ENCODE data around the gene COPZ1. TPM values are rescaled to one million over a fixed set of nuclear protein-coding genes. Genes with fewer than 3 reads are reported as not detected.

Gene COPZ1
- total RNA-seq, 1 donor from 2014 or later = 114 TPM

DNA sequence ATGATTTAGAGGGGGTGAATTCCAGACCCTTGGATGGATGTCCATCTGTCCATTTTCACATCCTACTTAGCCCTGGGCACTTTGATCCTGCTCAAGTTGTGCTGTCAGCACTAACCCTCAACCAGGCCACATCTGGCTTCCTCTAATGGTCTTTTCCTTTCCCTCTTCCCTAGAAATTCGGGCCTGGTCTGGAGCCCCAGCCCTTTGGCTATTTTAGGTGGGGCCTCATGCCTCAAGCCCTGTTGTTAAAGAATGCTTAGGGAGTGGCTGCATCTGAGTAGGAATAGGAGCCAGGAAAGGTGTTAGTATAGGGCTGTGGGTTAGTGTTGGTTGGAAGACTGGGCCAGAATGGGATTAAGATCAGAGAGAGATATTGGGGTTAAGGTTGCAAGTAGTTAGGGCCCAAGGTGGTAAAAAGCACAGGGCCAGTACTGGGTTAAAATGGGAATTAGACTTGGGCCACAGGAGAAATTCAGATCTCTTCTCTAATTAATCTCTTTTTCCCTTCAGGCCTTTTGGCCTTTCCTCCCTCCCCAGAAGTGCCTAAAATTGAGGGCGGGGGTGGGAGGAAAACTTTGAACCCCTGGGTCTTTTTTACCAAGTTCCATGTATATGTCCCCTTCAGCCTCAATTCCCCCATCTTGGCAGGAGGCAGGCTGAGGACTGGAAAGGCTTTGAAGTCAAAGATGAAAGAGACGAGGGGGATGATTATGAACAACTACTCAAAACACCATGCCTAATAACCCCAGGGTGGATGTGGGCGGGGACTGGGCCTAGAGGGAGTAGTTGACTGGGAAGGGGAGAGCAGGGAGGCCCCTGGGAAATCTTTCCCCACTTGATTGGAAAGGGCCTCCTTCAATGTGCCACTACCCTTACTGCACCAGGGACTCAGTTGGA lies 63.6 kb downstream of the COPZ1 start:
- ATAC-seq = no peak
- DNase-seq = no peak

DNA sequence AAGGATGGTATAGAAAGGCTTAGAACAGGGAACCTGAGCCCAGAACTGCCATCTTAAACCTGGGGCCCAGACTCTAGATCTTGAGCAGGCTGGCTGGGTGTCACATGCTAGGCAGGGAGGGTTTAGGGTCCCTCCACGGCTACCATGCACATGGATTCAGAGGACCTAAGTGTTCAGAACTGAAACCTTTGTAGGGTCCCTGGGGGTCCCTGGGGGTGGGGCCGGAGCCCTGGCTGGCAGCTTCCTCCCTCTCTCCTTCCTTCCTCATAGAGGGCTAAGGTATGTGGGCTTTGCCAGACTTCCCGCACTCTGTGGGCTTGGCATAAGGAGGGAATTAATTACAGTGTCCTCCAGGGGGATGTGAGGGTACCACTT lies 64.2 kb downstream of the COPZ1 start:
- ATAC-seq (no peak), DNase-seq (no peak)
- intact Hi-C loops (cut with micrococcal nuclease) = no loop called here

More for the DNA sequence above, 63.6 kb downstream of the COPZ1 start:
- intact Hi-C loops (cut with micrococcal nuclease) = no loop called here

DNA sequence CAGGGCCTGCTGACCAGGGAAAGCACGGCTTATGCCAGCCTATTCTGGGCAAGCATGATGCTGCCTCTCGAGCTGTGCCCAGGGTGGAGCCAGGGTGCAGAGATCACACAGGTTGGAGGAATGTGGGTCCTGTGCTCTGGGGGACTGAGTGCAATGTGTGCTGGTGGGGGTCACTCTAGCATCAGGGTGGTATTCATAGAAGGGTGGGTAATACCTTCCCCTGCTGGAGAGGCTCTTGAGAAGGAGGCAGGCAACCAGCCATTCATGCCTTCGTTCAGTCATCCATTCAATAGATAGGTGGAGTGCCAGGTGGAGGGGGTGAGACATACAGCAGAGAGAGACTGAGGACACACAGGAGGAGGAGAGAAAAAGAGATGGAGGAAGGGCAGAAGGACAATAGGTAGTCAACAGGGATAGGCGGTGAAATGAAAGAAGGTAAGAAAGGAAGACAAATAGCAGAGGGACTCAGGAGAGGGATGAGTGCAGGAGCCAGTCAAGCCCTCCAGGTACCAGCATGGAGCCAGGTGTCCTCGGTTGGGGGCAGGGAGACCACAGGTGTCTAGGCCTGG lies 64.8 kb downstream of the COPZ1 start:
- DNase-seq (no peak), ATAC-seq (no peak)
- intact Hi-C loops (cut with micrococcal nuclease) = no loop called here

DNA sequence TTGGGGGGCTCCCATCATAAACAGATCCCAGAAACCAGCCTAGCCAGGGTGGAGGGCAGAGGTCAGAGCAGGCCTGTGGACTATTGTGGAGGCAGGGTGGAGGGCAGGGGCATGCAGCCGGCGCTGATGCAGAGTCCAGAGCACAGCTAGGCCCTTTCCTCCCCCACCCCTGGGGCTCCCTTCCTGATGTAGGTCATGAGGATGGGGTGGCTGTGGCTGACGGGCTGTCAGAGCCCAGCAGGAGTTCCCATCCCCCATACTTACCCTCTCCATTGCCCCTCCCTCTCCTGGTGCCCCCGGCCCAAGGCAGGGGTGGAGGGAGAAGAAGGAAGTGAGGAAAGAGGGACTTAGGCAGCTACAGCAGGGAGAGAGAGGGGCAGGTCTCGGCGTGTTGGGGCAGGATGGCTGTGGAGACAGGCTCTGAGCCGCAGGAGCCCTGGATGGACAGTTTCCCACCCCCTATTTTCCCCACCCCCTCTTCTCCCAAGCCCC lies 65.3 kb downstream of the COPZ1 start:
- no peak for DNase-seq
- no peak for ATAC-seq

DNA sequence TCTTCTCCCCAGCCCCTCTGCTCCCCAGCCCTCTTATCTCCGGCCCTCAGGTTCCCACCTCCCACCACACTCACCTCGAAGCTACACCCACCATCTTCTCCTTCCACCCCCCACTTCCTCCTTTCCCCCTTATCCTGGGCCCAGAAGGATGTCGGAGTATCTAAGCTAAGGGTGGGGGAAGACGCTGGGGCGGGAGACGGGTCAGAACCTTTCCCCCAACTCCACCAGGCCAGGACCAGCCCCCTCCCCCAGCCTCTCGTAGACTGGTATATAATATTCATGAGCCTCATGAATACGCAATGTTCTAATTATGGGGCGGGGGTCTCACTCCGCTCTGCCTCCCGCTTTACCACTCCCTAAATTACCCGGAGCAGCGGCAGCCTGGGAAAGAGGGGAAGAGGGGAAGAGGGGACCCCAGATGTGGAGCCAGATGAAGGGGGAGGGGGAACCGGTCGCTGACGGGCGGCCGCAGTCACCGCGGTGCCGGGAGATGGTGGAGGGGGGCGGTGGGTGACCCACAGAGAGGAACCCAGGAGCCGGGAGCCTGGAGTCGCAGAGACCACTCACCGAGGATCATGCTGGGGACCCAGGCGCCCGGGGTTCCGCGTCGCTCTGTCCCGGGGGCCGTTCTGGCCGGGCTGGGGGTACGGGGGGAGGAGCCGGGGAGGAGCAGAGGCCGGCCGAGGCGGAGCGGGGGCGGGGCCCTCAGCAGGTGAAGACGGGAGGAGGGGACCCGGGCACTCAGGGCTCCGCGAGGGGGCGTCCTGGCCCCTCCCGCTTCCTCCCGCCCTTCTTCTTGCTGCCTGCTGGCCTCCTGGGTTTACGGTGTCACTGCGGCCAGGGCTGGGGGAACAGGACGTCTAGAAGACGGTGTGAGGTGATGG lies 66.0 kb downstream of the COPZ1 start:
- peak; percentile 27 for ATAC-seq
- intact Hi-C loops (cut with micrococcal nuclease) = no loop called here
- peak; percentile 57 for DNase-seq

More for the DNA sequence above, 65.3 kb downstream of the COPZ1 start:
- intact Hi-C loops (cut with micrococcal nuclease) = no loop called here

DNA sequence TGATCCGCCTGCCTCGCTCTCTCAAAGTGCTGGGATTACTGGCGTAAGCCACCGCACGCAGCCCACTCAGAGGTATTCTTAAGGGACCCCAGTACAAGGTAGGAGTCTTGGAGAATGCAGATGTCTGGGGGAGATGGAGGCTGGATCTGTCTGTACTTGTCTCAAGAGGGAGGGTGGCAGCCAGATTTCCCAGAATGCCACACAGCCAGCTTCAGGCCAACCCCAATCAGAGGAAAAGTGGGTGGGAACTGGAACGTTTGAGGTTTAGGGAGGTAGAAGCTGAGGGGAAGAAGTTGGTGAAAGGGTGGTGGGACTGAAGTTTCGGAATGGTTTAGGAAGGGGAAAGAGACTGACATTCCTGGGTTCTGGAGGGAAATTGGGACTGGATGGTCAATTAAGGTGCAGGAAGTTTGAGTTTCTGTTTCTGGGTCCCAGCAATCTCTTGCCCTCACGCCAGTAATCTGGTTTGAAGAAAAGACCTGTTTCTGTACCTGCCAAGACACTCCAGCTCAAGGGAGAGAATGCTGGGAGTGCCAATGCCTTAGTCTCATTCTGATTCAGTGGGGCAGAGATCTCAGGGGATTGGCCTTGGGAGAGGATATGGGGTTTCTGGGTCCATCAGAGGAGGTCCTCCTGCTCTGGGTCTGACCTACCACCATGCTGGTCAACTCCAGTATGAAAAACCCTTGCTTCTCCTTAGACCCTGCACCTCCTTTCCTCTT lies 67.7 kb downstream of the COPZ1 start:
- intact Hi-C loops (cut with micrococcal nuclease) = no loop called here
- DNase-seq (no peak), ATAC-seq (no peak)

DNA sequence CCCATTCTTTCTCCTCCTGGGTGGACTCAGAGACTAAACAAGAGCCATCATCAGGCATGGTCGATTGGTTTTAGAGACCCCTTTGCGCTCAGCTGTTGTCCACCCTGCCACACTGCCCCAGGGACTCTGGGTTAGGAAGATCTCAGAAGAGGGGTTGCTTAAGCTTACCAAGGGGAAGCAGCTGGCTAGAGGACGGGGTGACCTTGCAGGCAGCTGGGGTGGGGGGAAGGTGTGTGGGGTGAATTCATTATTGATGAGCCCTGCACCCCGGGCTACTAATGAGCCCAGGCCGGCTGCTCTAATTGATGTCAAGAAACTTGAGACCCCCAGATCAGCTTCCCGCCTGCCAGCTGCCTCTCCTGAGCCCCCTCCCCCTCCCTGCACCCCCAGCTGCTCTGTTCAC lies 68.3 kb downstream of the COPZ1 start:
- no peak for ATAC-seq
- intact Hi-C loops (cut with micrococcal nuclease) = no loop called here
- no peak for DNase-seq

DNA sequence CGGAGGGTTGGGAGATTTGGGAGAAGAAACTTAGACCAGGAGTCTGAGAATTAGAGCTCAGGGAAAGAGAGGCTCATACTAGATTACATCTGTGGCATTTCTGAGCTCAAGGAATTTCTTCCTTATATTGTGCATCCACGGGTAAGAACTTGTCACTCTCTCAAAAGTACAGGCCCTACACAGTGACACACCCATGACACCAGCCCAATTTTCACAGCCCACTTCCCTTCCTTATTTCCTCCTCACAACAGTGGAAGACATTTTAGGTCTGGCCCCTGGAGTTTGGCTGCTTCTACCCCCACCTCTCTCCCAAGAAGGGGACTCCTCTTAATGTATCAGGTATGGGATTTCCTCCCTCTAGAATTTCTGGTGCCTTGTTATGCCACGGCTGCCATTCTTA lies 68.8 kb downstream of the COPZ1 start:
- no peak for DNase-seq
- intact Hi-C loops (cut with micrococcal nuclease) = no loop called here
- peak; percentile 8 for ATAC-seq

DNA sequence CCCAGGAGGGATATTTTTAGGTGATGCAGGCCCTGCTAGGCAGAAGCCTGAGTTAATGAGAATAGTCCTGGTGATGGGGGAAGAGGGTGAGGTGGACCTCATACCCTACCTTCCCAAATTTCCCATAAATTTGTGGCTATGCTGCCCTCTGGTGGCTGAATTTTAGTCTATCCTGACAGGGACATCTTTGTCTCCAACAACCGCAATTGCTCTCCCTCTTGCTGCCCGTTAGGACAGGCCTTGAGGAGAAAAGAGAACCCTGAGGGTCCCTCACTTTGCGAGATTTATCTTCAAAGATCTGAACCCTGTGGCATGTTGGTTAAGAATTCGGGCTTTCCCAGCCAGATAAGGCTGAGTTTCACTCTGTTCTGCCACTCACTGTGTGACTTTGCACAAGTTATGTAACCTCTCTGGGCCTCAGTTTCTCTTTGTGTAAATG lies 69.4 kb downstream of the COPZ1 start:
- ATAC-seq = peak; percentile 36
- DNase-seq = no peak
- intact Hi-C loops (cut with micrococcal nuclease) = no loop called here

DNA sequence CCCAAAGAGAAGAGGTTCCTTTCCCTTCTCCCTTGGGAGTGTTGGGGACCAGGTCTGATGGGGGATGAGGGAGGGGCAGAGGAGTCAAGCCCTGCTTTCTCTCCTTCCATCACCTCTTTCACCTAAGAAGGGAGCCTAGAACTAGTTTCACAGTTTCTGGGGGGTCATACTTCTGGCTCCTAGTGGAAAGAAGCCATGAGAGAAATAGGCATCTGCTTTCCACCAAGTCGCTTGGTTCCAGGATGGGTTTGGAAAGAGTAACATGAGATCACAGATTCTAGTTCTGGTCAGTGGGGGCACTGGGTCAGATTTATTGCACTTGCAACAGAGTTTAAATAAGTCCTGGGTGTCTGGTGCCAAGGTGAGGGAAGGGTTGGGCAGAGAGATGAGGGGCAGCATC lies 70.1 kb downstream of the COPZ1 start:
- no peak for ATAC-seq

DNA sequence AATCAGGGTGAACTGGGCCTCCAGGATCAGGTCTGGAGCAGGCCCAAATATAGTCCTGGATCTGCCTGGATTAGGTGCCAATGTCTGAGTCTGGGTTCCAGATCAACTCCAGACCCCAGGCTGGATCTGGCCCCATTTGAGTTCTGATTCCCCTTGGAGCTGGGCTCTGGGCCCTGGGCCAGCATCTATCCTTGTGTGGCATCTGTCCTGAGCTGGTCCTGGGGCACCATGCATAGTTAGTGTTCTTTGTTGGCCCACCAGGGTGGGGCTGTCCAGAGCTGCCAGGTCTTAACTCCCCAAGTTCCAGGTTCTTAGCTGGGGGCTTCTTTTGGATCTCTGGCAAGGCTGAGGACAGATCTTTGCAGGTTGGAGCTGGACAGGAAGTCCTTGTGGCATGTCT lies 70.6 kb downstream of the COPZ1 start:
- intact Hi-C loops (cut with micrococcal nuclease) = no loop called here
- DNase-seq (no peak), ATAC-seq (no peak)

More for the DNA sequence above, 70.1 kb downstream of the COPZ1 start:
- intact Hi-C loops (cut with micrococcal nuclease) = no loop called here
- DNase-seq = no peak

DNA sequence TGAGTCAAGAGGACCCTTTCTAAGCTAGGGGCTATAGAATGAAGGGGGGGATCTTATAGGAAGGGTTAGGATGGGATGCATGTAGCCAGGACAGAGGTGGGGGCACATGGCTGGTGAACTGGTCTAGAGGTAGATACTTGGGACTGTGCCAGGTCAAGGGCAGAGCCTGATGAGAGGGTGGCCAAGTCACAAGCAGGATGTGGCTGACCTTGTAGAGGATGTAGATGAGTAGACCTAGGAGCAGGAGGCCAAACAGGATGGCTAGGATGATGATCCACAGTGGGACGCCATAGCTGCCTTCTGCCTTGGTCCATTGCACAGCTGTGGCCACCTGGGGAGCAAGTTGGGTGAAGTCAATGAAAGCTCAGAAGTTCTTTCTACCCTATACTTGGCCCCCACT lies 72.2 kb downstream of the COPZ1 start:
- intact Hi-C loops (cut with micrococcal nuclease) = no loop called here
- ATAC-seq (no peak), DNase-seq (no peak)

DNA sequence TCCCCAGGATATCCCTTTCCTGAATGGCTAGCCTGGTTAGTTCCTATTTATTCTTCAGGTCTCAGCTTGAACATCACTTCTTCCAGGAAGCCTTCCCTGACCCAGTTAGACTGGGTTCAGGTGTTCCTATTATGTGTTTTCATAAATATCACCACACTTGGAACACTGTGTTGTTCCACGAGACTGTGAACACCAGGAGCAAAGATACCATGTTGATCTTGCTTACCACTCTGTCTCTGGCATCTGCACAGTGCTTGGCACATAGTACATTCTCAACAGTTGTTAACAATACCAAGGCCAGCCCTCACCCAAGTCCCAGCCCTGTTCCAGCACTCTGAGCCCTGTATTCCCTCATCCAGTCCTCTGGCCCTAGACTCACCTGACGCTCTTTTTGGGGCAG lies 73.3 kb downstream of the COPZ1 start:
- ATAC-seq (no peak), DNase-seq (no peak)
- intact Hi-C loops (cut with micrococcal nuclease) = no loop called here

DNA sequence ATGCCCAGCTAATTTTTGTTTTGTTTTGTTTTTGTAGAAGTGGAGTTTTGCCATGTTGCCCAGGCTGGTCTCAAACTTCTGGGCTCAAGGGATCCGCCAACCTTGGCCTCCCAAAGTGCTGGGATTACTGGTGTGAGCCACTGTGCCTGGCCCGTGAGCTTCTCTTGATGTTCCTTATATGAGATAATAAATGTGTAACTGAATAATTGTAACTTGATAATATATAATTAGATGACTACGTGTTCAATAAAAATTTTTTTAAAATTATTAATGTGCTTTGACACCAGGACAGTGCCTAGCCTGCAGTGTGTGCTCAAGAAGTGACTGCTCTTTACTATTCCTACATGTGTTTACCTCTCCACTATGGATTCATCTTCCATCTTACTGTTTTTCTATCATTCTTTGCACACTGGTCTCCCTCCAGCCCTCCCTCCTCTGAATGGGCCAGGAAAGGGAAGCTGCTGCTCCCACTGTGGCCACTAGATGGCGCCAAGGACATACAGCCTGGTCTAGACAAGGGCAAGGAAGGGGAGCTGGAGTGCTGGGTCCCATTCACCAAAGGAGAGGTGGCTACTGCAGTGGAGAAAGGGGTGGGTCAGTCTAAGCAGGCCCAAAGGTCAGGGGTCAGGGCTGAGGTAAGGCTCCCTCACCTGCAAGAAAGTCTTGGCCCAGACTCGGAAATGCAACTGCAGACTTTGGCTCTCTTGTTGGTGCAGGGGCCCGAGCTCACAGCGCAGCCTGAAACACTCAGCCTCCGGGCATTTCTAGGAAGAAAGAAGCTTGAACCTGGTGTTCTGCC lies 74.3 kb downstream of the COPZ1 start:
- peak; percentile 83 for ATAC-seq
- intact Hi-C loops (cut with micrococcal nuclease) = loop anchor here (1.0 kb wide), 1 partner anchor 40 kb away; no protein-coding TSS in a partner anchor
- peak; percentile 92 for DNase-seq

DNA sequence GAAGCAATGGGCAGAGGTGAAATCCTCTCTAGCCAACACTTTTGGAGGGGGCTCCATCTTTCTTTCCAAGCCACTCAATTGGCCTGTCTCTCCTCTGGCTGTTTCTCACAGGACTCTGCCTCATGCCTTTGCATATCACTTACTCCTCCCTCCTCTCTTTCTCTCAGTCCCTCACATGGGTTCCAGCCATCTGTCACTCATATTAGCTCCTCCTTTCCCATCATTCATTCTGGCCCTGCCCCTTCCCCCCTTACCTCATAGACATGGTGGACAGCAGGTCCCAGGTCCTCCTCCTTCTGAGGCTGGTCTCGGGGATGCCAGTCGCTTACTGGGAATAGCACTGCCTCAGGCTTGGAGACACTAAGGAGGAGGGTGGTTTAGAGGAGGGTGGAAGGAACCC lies 76.2 kb downstream of the COPZ1 start:
- DNase-seq = no peak
- intact Hi-C loops (cut with micrococcal nuclease) = no loop called here

More for the DNA sequence above, 76.2 kb downstream of the COPZ1 start:
- no peak for ATAC-seq

Data from left ventricle myocardium superior (tissue), 1 donor.